ENCODE data around the gene OLFML2A.

The OLFML2A gene

GRCh38 chr9:124773473-124774128, 3.3 kb upstream of the OLFML2A start:
- TF ChIP-seq FOXK2 (IDR thresholded peaks at IDR 0.05) (no peak), BHLHE40 (IDR thresholded peaks at IDR 0.05; ENCODE audit: borderline replicate concordance) (no peak), FOXA1 (IDR thresholded peaks at IDR 0.05) (no peak), CTBP1 (IDR thresholded peaks at IDR 0.05; ENCODE audit: borderline replicate concordance) (no peak), SP1 (IDR thresholded peaks at IDR 0.05) (no peak), NFRKB (IDR thresholded peaks at IDR 0.05) (no peak), TARDBP (IDR thresholded peaks at IDR 0.05) (no peak), L3MBTL2 (conservative IDR thresholded peaks at IDR 0.05) (no peak), ARNT (IDR thresholded peaks at IDR 0.05) (no peak), HDGF (IDR thresholded peaks at IDR 0.05; ENCODE audit: borderline replicate concordance) (no peak)
- no peak for DNase-seq (ENCODE audit: extremely low spot score)
- ChIA-PET CTCF (interaction anchor here (0.5 to 9.5 kb wide), 6 partner anchors 10 to 80 kb away, joined by 3 to 244 read pairs (median 3); partner anchors contain the start of gene WDR38), POLR2A (interaction anchor here (1.0 to 4.2 kb wide), 5 partner anchors 39 to 88 kb away, joined by 3 to 24 read pairs (median 5); partner anchors contain the start of genes ARPC5L, RPL35 and WDR38)

DNA sequence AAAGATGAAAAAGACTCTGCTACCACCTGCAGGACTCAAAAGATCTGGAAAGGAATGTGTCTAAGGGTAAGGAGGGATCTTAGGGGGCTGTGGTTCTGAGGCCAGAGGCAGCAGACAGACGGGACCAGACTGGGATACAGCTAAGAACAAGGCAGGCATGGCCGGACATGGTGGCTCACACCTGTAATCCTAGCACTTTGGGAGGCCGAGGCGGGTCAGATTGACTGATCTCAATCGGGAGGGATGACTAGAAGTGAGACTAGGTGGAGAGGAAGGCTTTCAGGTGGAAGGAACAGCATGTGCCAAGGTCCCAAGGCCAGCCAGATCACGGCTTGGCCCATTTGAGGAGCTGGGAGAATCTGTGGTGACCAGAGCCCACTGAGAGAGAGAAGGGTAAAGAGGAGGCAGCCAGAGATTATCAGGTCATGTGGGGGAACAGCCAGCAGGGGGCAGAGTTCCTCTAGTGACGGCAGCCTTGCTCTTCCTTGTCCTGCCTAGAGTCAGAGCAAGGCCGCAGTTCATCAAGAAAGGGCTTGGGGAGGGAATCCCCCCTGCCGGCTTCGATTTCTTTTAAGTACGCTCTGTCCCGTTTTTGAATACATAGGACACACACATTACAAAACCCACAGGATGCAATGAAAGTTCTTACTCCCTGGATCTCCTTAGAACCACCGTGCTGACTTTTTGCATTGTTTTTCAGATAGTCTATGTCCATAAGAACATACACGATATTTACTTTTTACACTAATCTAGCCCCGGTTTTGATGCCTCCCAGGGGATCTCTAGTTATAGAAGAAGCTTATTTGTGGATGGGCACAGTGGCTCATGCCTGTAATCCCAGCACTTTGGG, 2.6 kb upstream of the OLFML2A start:
- CTCF ChIA-PET = interaction anchor here (0.5 to 9.5 kb wide), 7 partner anchors 13 to 79 kb away, joined by 3 to 244 read pairs (median 3); partner anchors contain the start of gene WDR38
- DNase-seq (ENCODE audit: extremely low spot score) = peak; percentile 78
- POLR2A ChIA-PET = interaction anchor here (1.0 to 1.7 kb wide), 4 partner anchors 39 to 86 kb away, joined by 3 to 6 read pairs (median 5); no protein-coding TSS in a partner anchor
- TF ChIP-seq SUZ12 (IDR thresholded peaks at IDR 0.05) = no peak
- TF ChIP-seq L3MBTL2 (conservative IDR thresholded peaks at IDR 0.05) = no peak
- TF ChIP-seq SP1 (IDR thresholded peaks at IDR 0.05) = no peak
- no peak for TF ChIP-seq BHLHE40 (IDR thresholded peaks at IDR 0.05; ENCODE audit: borderline replicate concordance)
- TF ChIP-seq ELF4 (IDR thresholded peaks at IDR 0.05) = no peak
- no peak for TF ChIP-seq TARDBP (IDR thresholded peaks at IDR 0.05)
- TF ChIP-seq ARNT (IDR thresholded peaks at IDR 0.05) = no peak
- no peak for TF ChIP-seq CTBP1 (IDR thresholded peaks at IDR 0.05; ENCODE audit: borderline replicate concordance)

- ChIA-PET POLR2A (interaction anchor here (1.4 to 2.6 kb wide), 2 partner anchors 71 to 76 kb away, joined by 3 to 8 read pairs; no protein-coding TSS in a partner anchor), CTCF (interaction anchor here (0.6 to 9.5 kb wide), 5 partner anchors 10 to 77 kb away, joined by 4 to 244 read pairs (median 7); partner anchors contain the start of gene WDR38)
- TF ChIP-seq L3MBTL2 (conservative IDR thresholded peaks at IDR 0.05) = no peak
- no peak for TF ChIP-seq ARNT (IDR thresholded peaks at IDR 0.05)
- TF ChIP-seq TARDBP (IDR thresholded peaks at IDR 0.05) = no peak
Observed at GRCh38 chr9:124776618-124776953, 347 bp upstream of the OLFML2A start.

GRCh38 chr9:124778575-124779367, 1.8 kb downstream of the OLFML2A start:
- DNase-seq (ENCODE audit: extremely low spot score) = no peak
- TF ChIP-seq SUZ12 (IDR thresholded peaks at IDR 0.05) (no peak), FOXM1 (IDR thresholded peaks at IDR 0.05; ENCODE audit: borderline replicate concordance) (no peak)
- ChIA-PET POLR2A (interaction anchor here (0.7 to 1.3 kb wide), 6 partner anchors 8 to 89 kb away, joined by 3 to 4 read pairs (median 4); partner anchors contain the start of genes ARPC5L and NR6A1), CTCF (interaction anchor here (0.8 to 1.8 kb wide), 7 partner anchors 23 to 115 kb away, joined by 3 to 30 read pairs (median 3); partner anchors contain the start of gene WDR38)

More at GRCh38 chr9:124776618-124776953, 347 bp upstream of the OLFML2A start:
- no peak for DNase-seq (ENCODE audit: extremely low spot score)

DNA sequence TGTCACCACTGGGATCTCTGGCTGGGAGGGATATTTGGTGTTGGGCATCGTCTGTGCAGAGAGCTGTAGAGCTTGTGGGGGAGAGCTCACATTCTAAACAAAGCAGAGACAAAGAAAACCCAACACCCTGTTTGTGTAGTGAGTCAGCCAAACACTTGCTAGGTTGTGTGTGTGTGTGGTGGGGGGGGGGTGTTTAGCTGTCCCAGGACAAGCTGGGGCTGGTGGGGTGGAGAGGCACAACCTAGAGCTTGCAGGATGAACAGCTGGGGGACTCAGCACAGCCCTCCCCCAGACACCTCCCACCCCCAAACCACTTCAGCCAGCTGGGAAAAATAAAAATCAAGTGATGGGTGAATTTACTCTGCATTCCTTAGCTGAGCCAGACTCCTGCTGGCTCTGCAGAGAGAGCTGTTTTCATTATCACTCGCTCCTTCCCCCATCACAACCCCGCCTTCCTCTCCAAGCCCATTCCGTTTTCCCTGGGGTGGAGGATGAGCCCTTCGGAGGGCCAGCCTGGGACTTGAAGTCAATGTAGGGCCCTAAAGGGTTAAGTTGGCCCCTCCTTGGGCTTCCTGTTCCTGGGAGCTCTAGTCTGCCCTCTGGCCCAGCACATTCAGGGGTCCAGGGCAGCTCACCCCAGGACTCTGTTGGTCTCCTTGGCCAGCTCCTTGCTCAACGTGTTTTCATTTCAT, 2.6 kb downstream of the OLFML2A start:
- ChIA-PET CTCF (interaction anchor here (0.8 to 1.8 kb wide), 7 partner anchors 23 to 114 kb away, joined by 3 to 30 read pairs (median 3); partner anchors contain the start of gene WDR38), POLR2A (interaction anchor here (0.7 to 1.3 kb wide), 7 partner anchors 8 to 88 kb away, joined by 3 to 4 read pairs (median 4); partner anchors contain the start of genes ARPC5L and NR6A1)
- DNase-seq (ENCODE audit: extremely low spot score) = no peak
- no peak for TF ChIP-seq HDGF (IDR thresholded peaks at IDR 0.05; ENCODE audit: borderline replicate concordance)
- no peak for TF ChIP-seq FOXA1 (IDR thresholded peaks at IDR 0.05)
- TF ChIP-seq SUZ12 (IDR thresholded peaks at IDR 0.05) = no peak
- no peak for TF ChIP-seq ARNT (IDR thresholded peaks at IDR 0.05)
- TF ChIP-seq FOXM1 (IDR thresholded peaks at IDR 0.05; ENCODE audit: borderline replicate concordance) = no peak
- no peak for TF ChIP-seq L3MBTL2 (conservative IDR thresholded peaks at IDR 0.05)
- no peak for TF ChIP-seq FOXK2 (IDR thresholded peaks at IDR 0.05)
- TF ChIP-seq NFRKB (IDR thresholded peaks at IDR 0.05) = no peak
- TF ChIP-seq BHLHE40 (IDR thresholded peaks at IDR 0.05; ENCODE audit: borderline replicate concordance) = no peak
- TF ChIP-seq TARDBP (IDR thresholded peaks at IDR 0.05) = no peak
- no peak for TF ChIP-seq ZNF384 (IDR thresholded peaks at IDR 0.05)
- no peak for TF ChIP-seq ELF4 (IDR thresholded peaks at IDR 0.05)
- TF ChIP-seq SP1 (IDR thresholded peaks at IDR 0.05) = no peak
- TF ChIP-seq LEF1 (IDR thresholded peaks at IDR 0.05; ENCODE audit: borderline replicate concordance) = no peak
- TF ChIP-seq CTBP1 (IDR thresholded peaks at IDR 0.05; ENCODE audit: borderline replicate concordance) = no peak
- TF ChIP-seq, protein P1, sequence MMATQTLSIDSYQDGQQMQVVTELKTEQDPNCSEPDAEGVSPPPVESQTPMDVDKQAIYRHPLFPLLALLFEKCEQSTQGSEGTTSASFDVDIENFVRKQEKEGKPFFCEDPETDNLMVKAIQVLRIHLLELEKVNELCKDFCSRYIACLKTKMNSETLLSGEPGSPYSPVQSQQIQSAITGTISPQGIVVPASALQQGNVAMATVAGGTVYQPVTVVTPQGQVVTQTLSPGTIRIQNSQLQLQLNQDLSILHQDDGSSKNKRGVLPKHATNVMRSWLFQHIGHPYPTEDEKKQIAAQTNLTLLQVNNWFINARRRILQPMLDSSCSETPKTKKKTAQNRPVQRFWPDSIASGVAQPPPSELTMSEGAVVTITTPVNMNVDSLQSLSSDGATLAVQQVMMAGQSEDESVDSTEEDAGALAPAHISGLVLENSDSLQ (IDR thresholded peaks at IDR 0.05) = no peak

Measured in HEK293T (cell line).